ENCODE data around the gene OR10A5.
"Not testable (repeated sequence)": the region's sequence is repeated elsewhere in the genome, so short reads cannot be mapped to it uniquely, and the experiment has no call there.

Gene OR10A5

GRCh38 chr11:6845383-6845782 is at the start of gene OR10A5:
TSS of gene OR10A5 (plus strand) at chr11:6845683. CDS start at chr11:6845683, 0 bp downstream.
- DNase-seq (ENCODE audit: low spot score), result no peak

GRCh38 chr11:6799402-6799801 is 46.1 kb upstream of the OR10A5 start, which contains the start of gene OR6A2:
TSS of gene OR6A2 (minus strand) at chr11:6799689. CDS start at chr11:6795708, 3,981 bp downstream.
- no peak for DNase-seq (ENCODE audit: low spot score)

- not testable (repeated sequence) for DNase-seq (ENCODE audit: low spot score)
Observed at GRCh38 chr11:6801075-6801474, 44.4 kb upstream of the OR10A5 start.

GRCh38 chr11:6812390-6813005 is 33.0 kb upstream of the OR10A5 start:
- DNase-seq (ENCODE audit: low spot score), result peak; percentile 12

GRCh38 chr11:6813656-6814055 is 31.8 kb upstream of the OR10A5 start:
- no peak for DNase-seq (ENCODE audit: low spot score)

- no peak for DNase-seq (ENCODE audit: low spot score)
Observed at GRCh38 chr11:6817694-6818093, 27.8 kb upstream of the OR10A5 start.

GRCh38 chr11:6818967-6819366 is 26.5 kb upstream of the OR10A5 start:
- no peak for DNase-seq (ENCODE audit: low spot score)

- no peak for DNase-seq (ENCODE audit: low spot score)
Observed at GRCh38 chr11:6824136-6824823, 21.2 kb upstream of the OR10A5 start.

GRCh38 chr11:6825231-6825744 is 20.2 kb upstream of the OR10A5 start:
- DNase-seq (ENCODE audit: low spot score), result no peak

GRCh38 chr11:6828103-6828502 is 17.4 kb upstream of the OR10A5 start:
- DNase-seq (ENCODE audit: low spot score), result no peak

GRCh38 chr11:6833356-6833755 is 12.1 kb upstream of the OR10A5 start:
- DNase-seq (ENCODE audit: low spot score), result no peak

GRCh38 chr11:6834021-6834420 is 11.5 kb upstream of the OR10A5 start:
- DNase-seq (ENCODE audit: low spot score), result no peak

GRCh38 chr11:6841694-6842093 is 3.8 kb upstream of the OR10A5 start:
- DNase-seq (ENCODE audit: low spot score), result no peak

- DNase-seq (ENCODE audit: low spot score), result no peak
Observed at GRCh38 chr11:6843670-6844069, 1.8 kb upstream of the OR10A5 start.

- DNase-seq (ENCODE audit: low spot score), result no peak
Observed at GRCh38 chr11:6844356-6844755, 1.1 kb upstream of the OR10A5 start.

GRCh38 chr11:6850526-6850925 is 5.0 kb downstream of the OR10A5 start:
- no peak for DNase-seq (ENCODE audit: low spot score)

GRCh38 chr11:6854801-6855200 is 9.3 kb downstream of the OR10A5 start:
- DNase-seq (ENCODE audit: low spot score), result not testable (repeated sequence)

- no peak for DNase-seq (ENCODE audit: low spot score)
Observed at GRCh38 chr11:6855971-6856541, 10.6 kb downstream of the OR10A5 start.

- no peak for DNase-seq (ENCODE audit: low spot score)
Observed at GRCh38 chr11:6856871-6857270, 11.4 kb downstream of the OR10A5 start.

GRCh38 chr11:6862961-6863360 is 17.5 kb downstream of the OR10A5 start, which contains the start of gene OR10A2:
TSS of gene OR10A2 (plus strand) at chr11:6863057. CDS start at chr11:6869755, 6,698 bp downstream.
- DNase-seq (ENCODE audit: low spot score), result no peak

GRCh38 chr11:6864438-6864837 is 19.0 kb downstream of the OR10A5 start:
- no peak for DNase-seq (ENCODE audit: low spot score)

GRCh38 chr11:6871278-6871677 is 25.8 kb downstream of the OR10A5 start:
- no peak for DNase-seq (ENCODE audit: low spot score)

- DNase-seq (ENCODE audit: low spot score), result no peak
Observed at GRCh38 chr11:6875761-6876160, 30.3 kb downstream of the OR10A5 start.

Measured in HuH-7.5 (cell line).